Thyroid gland (tissue), 4 donors: ENCODE data around the gene POLR3A. TPM values are rescaled to one million over a fixed set of nuclear protein-coding genes. Genes with fewer than 3 reads are reported as not detected.
"Not testable (repeated sequence)": the region's sequence is repeated elsewhere in the genome, so short reads cannot be mapped to it uniquely, and the experiment has no call there.

Experiments used
- DNase-seq, 2 donors: peaks; one replicate each; pipeline ENCODE4 v3.0.0-alpha.2; 2019
- H3K27ac ChIP-seq, 3 donors: fragments of 200-600 bp; sonication (generic); 1 replicate in 2 of 3; 2 replicates in 1 of 3; pipeline ENCODE4 v1.5.1; 2016 to 2019; ENCODE audit warnings: mild to moderate bottlenecking in 1 of 3, moderate library complexity in 1 of 3
- H3K27me3 ChIP-seq: fragments of 200-600 bp; sonication (generic); one replicate; pipeline ENCODE4 v1.5.1; 2019
- H3K36me3 ChIP-seq, 2 donors: fragments of 200-600 bp; sonication (generic); one replicate each; pipeline ENCODE4 v1.5.1; 2016 to 2019
- H3K4me1 ChIP-seq, 2 donors: fragments of 200-600 bp; sonication (generic); one replicate each; pipeline ENCODE4 v1.5.1; 2017 to 2019
- H3K4me3 ChIP-seq, 3 donors: fragments of 200-600 bp; sonication (generic); replicated peaks in 1 of 3; 1 replicate in 2 of 3; 2 replicates in 1 of 3; pipeline ENCODE4 v1.5.1; 2016; ENCODE audit warnings: mild to moderate bottlenecking in 1 of 3
- H3K9me3 ChIP-seq: fragments of 200-600 bp; sonication (generic); one replicate; pipeline ENCODE4 v1.5.1; 2017
- CTCF ChIP-seq, 6 experiments: fragments of 200-600 bp in 3 of 6; fragments of 450-650 bp in 3 of 6; sonication (generic) in 3 of 6; IDR thresholded peaks; one replicate each; pipeline ENCODE4 v1.5.1; 2016 to 2019; ENCODE audit warnings: antibody characterized with exemption in 6 of 6, mild to moderate bottlenecking in 2 of 6, inconsistent platforms in 1 of 6, moderate library complexity in 1 of 6
- POLR2A ChIP-seq, 2 donors: fragments of 450-650 bp; IDR thresholded peaks; one replicate each; pipeline ENCODE4 v1.6.1; 2017; ENCODE audit warnings: antibody characterized with exemption in 2 of 2, mild to moderate bottlenecking in 2 of 2, moderate library complexity in 1 of 2
- WGBS, 2 donors: methylation state at CpG; one replicate each; pipeline ENCODE4 v1.1.5; 2017; 5-methylcytosine and 5-hydroxymethylcytosine counted together
- intact Hi-C: fragments of 100-400 bp; cut with DNase I; formaldehyde crosslinking; loops from one replicate; pipeline ENCODE4 v1.15.1; 2023
- total RNA-seq, 4 donors: library from RNA; depleted of rRNA; stranded (reverse); fragments of >200 nt; gene quantifications; one replicate each; pipeline ENCODE4 v1.2.3, GENCODE V29; 2016

The POLR3A gene
- total RNA-seq, 4 donors from 2014 or later, result 14.5 to 21.5 (median 16.6) TPM

GRCh38 chr10:78066012-78066411, 36.7 kb upstream of the POLR3A start:
- H3K27ac ChIP-seq, result no peak overlapping the region
- no peak for TF ChIP-seq CTCF (IDR thresholded peaks at IDR 0.05)
- TF ChIP-seq POLR2A (IDR thresholded peaks at IDR 0.05), result no peak
- intact Hi-C loops, result no loop called here
- peak; percentile 10 to 17 for DNase-seq
- H3K9me3 ChIP-seq, result no peaks in the 10 kb centered on the region
- H3K27me3 ChIP-seq, result no peaks in the 10 kb centered on the region
- no peak overlapping the region for H3K4me3 ChIP-seq
- peaks cover 7 to 11% of the 10 kb centered on the region in 2 donors for H3K4me1 ChIP-seq
- 69 to 70% methylated on average over 4 to 5 of the region's 5 CpGs for WGBS, 2 donors
- H3K36me3 ChIP-seq, result no peaks in the 10 kb centered on the region

GRCh38 chr10:78065611-78066010, 36.3 kb upstream of the POLR3A start:
- 76 to 86% methylated on average over 2 of the region's 2 CpGs for WGBS, 2 donors
- H3K27me3 ChIP-seq, result no peaks in the 10 kb centered on the region
- H3K27ac ChIP-seq, result no peak overlapping the region
- peaks cover 7 to 11% of the 10 kb centered on the region in 2 donors for H3K4me1 ChIP-seq
- H3K4me3 ChIP-seq, result no peak overlapping the region
- intact Hi-C loops, result no loop called here
- no peak for TF ChIP-seq POLR2A (IDR thresholded peaks at IDR 0.05)
- TF ChIP-seq CTCF (IDR thresholded peaks at IDR 0.05), result no peak
- H3K36me3 ChIP-seq, result no peaks in the 10 kb centered on the region
- no peak for DNase-seq
- no peaks in the 10 kb centered on the region for H3K9me3 ChIP-seq

GRCh38 chr10:78064919-78065318, 35.6 kb upstream of the POLR3A start:
- DNase-seq, H3K27me3 ChIP-seq, H3K4me3 ChIP-seq, intact Hi-C loops, H3K9me3 ChIP-seq, H3K36me3 ChIP-seq, H3K27ac ChIP-seq: not testable (repeated sequence)
- WGBS, 2 donors, result no CpG with 5 or more reads among the region's 2 CpGs
- H3K4me1 ChIP-seq, result peaks cover 7 to 11% of the 10 kb centered on the region in 2 donors

DNA sequence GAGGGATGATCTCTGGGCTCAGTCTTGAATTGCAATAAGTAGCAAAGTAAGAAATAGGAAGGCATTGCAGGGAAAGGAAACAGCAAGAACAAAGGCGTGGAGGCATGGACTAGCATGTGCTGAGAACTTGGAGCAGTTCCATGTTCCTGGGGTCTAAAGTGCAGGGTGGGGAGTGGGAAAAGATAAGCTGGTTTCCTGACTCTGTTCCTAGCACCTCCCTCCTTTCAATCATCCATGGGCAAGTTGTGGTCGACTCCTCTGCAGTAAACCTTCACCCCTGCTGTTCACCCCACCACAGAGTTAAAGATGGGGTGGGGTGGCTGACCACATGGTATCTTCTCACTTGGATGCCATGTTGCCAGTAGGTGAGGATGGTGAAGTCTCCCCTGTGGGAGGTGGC, 33.9 kb upstream of the POLR3A start:
- TF ChIP-seq CTCF (IDR thresholded peaks at IDR 0.05) (no peak), POLR2A (IDR thresholded peaks at IDR 0.05) (no peak)
- Histone ChIP-seq H3K36me3 (no peaks in the 10 kb centered on the region), H3K27ac (no peak overlapping the region), H3K9me3 (no peaks in the 10 kb centered on the region), H3K27me3 (no peaks in the 10 kb centered on the region), H3K4me1 (peaks cover 10 to 11% of the 10 kb centered on the region in 2 donors), H3K4me3 (no peak overlapping the region)
- no peak for DNase-seq
- intact Hi-C loops, result no loop called here
- 81 to 83% methylated on average over 2 of the region's 2 CpGs for WGBS, 2 donors

GRCh38 chr10:78062296-78062695, 33.0 kb upstream of the POLR3A start:
- intact Hi-C loops, result no loop called here
- Histone ChIP-seq H3K4me3 (no peak overlapping the region), H3K9me3 (no peaks in the 10 kb centered on the region), H3K27me3 (no peaks in the 10 kb centered on the region), H3K4me1 (peaks cover 10 to 11% of the 10 kb centered on the region in 2 donors), H3K27ac (no peak overlapping the region), H3K36me3 (no peaks in the 10 kb centered on the region)
- no peak for TF ChIP-seq POLR2A (IDR thresholded peaks at IDR 0.05)
- no peak for TF ChIP-seq CTCF (IDR thresholded peaks at IDR 0.05)
- 73 to 88% methylated on average over 5 of the region's 5 CpGs for WGBS, 2 donors
- no peak for DNase-seq
